Bronchial epithelial cell (primary cell): ENCODE data around the gene OPCML. TPM values are rescaled to one million over a fixed set of nuclear protein-coding genes. Genes with fewer than 3 reads are reported as not detected.

Experiments
- DNase-seq: peaks from one replicate; pipeline ENCODE4 v3.0.0-alpha.2; 2010; ENCODE audit warnings: low read depth
- FAIRE-seq: peaks from 2 replicates; lab custom pipeline; 2011; peaks lifted over from hg19 to GRCh38; lab: Jason Lieb, UNC
- H3K27me3 ChIP-seq: 2 replicates; pipeline ENCODE4 v1.5.1; 2011; ENCODE audit warnings: low read length; ENCODE audit not compliant: control insufficient read depth, insufficient read depth
- H3K36me3 ChIP-seq: 2 replicates; pipeline ENCODE4 v1.5.1; 2011; ENCODE audit warnings: low read length; ENCODE audit not compliant: control insufficient read depth, insufficient read depth
- H3K4me3 ChIP-seq: 2 replicates; pipeline ENCODE4 v1.5.1; 2011; ENCODE audit warnings: mild to moderate bottlenecking, low read depth, low read length, control low read depth
- total RNA-seq: library from RNA; depleted of rRNA; stranded (reverse); fragments of >200 nt; gene quantifications from 2 replicates; pipeline ENCODE4 v1.2.1, GENCODE V29; 2014
- TF ChIP-seq, protein P1 (sequence below): IDR thresholded peaks from 2 replicates; pipeline ENCODE4 v1.5.1; 2011; ENCODE audit warnings: mild to moderate bottlenecking, moderate library complexity, low read length, control low read depth, inconsistent platforms; ENCODE audit not compliant: insufficient read depth, severe bottlenecking

The OPCML gene
- total RNA-seq, 1 donor from 2014 or later: not detected

DNA sequence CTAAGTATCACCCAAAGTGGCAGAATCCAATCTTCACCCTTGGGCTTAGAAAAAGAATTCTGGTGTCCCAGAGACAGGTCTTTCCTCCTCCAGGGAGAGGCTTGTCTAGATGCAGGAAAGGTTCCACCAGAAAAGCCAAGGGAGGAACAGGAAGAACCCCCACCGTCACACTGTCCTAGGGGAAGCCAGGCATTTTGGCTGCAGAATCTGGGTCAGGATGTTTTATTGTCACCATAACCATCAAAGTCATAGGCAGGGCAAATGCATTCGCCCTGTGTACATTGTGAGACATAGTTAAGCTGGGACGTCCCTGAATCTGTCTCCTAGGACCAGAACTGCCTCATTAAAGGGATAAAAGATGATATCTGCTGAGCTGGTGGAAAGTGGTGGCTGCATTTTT, 590.5 kb downstream of the OPCML start:
- FAIRE-seq: no peak
- TF ChIP-seq, protein P1, sequence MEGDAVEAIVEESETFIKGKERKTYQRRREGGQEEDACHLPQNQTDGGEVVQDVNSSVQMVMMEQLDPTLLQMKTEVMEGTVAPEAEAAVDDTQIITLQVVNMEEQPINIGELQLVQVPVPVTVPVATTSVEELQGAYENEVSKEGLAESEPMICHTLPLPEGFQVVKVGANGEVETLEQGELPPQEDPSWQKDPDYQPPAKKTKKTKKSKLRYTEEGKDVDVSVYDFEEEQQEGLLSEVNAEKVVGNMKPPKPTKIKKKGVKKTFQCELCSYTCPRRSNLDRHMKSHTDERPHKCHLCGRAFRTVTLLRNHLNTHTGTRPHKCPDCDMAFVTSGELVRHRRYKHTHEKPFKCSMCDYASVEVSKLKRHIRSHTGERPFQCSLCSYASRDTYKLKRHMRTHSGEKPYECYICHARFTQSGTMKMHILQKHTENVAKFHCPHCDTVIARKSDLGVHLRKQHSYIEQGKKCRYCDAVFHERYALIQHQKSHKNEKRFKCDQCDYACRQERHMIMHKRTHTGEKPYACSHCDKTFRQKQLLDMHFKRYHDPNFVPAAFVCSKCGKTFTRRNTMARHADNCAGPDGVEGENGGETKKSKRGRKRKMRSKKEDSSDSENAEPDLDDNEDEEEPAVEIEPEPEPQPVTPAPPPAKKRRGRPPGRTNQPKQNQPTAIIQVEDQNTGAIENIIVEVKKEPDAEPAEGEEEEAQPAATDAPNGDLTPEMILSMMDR: no peak
- no peaks in the 10 kb centered on the region for H3K36me3 ChIP-seq
- H3K27me3 ChIP-seq: peaks cover 15% of the 10 kb centered on the region
- DNase-seq: no peak
- no peak overlapping the region for H3K4me3 ChIP-seq

DNA sequence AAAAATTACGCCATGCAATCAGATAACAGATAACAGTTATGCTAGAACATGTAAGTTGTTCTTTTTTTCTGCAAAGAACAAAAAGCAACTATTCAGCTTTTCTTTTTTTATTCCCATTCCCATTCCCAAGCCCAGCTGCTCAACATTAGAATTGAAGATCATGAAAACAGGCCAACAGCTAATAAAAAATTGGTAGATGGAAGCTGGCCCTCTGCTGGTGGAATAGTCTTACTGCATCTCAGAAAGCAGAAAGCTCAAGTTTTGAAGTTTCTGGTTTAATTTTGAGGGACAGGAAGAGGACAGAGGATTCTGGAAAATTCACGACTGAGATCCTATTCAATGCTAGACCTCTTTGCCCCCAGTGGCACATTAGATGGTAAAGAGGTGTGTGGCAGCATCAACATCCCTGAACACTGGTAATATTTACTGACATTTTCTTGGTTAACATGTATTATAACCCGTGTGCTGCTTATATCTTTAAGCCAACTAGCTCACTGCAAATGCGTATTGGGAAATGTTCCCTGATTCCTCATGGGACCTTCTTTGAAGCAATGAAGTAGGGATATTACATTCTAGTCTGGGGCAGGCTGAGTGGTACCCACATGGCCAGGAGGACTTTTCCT, 591.2 kb downstream of the OPCML start:
- H3K27me3 ChIP-seq: peaks cover 15% of the 10 kb centered on the region
- DNase-seq: peak; percentile 8
- TF ChIP-seq, protein P1: peak; percentile 70
- no peak for FAIRE-seq
- H3K4me3 ChIP-seq: no peak overlapping the region
- no peaks in the 10 kb centered on the region for H3K36me3 ChIP-seq

DNA sequence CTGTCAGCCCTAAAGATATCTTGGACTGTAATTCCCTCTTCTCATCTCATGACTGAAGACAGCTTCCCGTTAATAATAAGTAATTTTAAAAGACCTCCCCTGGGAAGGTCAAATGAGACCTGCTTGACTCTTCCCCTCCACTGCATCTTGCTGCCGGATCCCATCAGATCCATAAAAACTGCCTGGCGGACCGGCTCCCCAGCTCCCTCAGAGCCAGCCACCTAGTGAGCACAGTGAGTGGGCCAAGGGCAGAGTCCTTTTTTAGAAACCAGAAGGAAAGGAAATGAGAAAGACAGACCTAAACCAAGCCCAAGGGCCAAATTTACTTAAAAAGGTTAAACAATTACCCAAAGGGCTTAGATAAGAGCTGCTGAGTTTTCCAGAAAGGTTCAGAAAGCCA, 595.3 kb downstream of the OPCML start:
- DNase-seq: no peak
- Histone ChIP-seq H3K27me3 (peaks cover 5% of the 10 kb centered on the region), H3K4me3 (no peak overlapping the region), H3K36me3 (no peaks in the 10 kb centered on the region)
- FAIRE-seq: no peak
- TF ChIP-seq, protein P1: no peak

DNA sequence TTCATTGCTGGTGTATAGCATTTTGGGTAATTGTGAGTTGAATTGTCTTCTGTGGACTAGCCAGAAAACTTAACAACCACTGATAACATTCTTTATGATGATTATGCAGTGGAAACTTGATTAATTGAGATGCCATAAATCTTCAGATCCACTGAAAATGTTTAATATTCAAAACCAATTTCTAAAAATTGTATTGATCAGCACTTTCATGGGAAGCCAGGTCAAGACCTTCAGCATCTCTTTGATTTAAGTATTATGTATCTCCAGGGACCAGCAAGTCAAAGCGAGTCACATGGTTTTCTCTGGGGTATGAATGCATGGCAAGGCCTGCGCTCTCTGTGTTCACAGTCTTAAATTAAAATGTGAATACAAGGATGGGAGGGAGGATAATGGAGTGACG, 596.9 kb downstream of the OPCML start:
- no peak for DNase-seq
- no peak for FAIRE-seq
- TF ChIP-seq, protein P1: no peak
- no peaks in the 10 kb centered on the region for H3K27me3 ChIP-seq
- no peaks in the 10 kb centered on the region for H3K36me3 ChIP-seq
- no peak overlapping the region for H3K4me3 ChIP-seq

DNA sequence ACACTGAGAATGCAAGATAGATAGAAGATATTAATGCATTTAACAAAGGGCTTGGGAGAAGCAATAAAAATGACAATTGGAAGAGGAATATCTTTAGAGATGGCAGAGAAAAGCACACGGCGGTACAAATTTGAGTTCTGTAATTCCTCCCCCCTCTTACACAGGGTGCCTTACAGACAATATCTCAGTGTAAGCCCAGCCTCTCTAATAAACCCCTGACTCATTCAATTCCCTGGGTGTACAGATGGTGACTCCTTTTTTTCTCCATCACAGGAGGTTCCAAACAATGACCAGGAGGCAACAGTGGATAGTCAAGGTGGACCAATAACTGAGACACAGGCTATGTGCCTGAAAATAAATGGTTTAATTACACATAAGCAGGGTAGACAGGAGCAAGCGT, 598.6 kb downstream of the OPCML start:
- H3K4me3 ChIP-seq: no peak overlapping the region
- DNase-seq (no peak), FAIRE-seq (no peak)
- TF ChIP-seq, protein P1: no peak
- H3K36me3 ChIP-seq: no peaks in the 10 kb centered on the region
- H3K27me3 ChIP-seq: no peaks in the 10 kb centered on the region

DNA sequence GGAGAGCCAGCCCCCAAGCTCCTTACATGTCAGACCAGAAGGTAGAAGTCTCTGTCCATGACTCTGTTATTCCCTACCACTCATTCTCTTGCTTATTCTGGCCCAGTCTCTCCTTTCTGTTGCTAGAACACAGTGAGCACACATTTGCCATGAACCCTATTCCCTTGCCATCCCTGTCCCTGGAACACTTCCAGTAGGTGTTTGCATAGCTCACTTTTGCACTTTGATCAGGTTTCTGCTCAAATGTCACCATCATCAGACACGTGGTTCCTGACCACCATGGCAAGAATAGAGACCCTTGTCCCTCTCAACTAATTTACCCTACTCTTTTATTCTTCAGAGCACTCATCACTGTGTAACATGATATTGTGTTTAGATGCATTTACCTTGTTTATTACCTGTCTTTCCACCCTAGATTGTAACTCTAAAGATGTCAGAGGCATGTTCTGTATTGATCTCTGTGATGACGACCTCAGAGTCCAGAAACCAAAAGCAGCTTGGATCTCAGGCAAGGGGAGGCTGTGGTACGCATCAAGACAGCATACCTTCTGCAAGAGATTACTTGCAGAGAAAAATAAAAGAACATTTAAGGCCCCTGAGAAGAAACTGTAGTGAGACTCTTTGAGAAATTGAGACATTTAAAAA, 606.4 kb downstream of the OPCML start:
- no peak overlapping the region for H3K4me3 ChIP-seq

More for the DNA sequence above, 606.4 kb downstream of the OPCML start:
- no peak for FAIRE-seq
- no peaks in the 10 kb centered on the region for H3K36me3 ChIP-seq
- DNase-seq: no peak
- TF ChIP-seq, protein P1: no peak
- H3K27me3 ChIP-seq: no peaks in the 10 kb centered on the region
